Measurements from ENCODE around the gene GPR157. TPM values are rescaled to one million over a fixed set of nuclear protein-coding genes. Genes with fewer than 3 reads are reported as not detected.

Gene GPR157
- total RNA-seq, 2 experiments from 2014 or later, result 3.5 to 5.0 TPM

DNA sequence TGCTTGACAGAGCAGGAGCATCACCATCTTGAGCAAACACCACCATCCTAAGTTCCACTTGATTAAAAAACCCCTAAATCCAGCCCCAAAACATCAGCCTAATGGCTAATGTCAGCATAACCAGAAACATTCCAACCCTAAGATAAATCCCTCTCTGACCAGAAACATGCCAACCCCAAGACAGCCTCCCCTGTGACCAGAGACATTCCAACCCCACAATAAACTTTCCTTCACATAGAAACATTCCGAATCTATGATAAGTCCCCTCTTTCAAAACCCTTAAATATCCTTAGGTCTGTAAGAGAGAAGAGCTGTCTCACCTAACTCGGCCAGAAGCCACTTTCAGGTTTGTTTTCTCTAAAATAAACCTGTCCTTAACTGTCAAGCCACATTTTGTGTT, 42.1 kb downstream of the GPR157 start:
- Mint-ChIP-seq H3K27me3 (peaks cover 43% of the 10 kb centered on the region), H3K4me3 (no peak overlapping the region)
- POLR2A ChIA-PET, result no interaction called here

GRCh38 chr1:9086045-9086444, 42.9 kb downstream of the GPR157 start:
- H3K4me3 Mint-ChIP-seq, result no peak overlapping the region
- POLR2A ChIA-PET, result no interaction called here
- H3K4me1 Mint-ChIP-seq, result peaks cover 23% of the 10 kb centered on the region
- CTCF ChIA-PET, result no interaction called here
- H3K9me3 Mint-ChIP-seq, result no peaks in the 10 kb centered on the region
- H3K27ac Mint-ChIP-seq, result no peak overlapping the region
- DNase-seq, result no peak
- peaks cover 43% of the 10 kb centered on the region for H3K27me3 Mint-ChIP-seq
- no peaks in the 10 kb centered on the region for H3K36me3 Mint-ChIP-seq (ENCODE audit: low read depth)

More for the DNA sequence above, 42.1 kb downstream of the GPR157 start:
- Mint-ChIP-seq H3K9me3 (no peaks in the 10 kb centered on the region), H3K4me1 (peaks cover 21% of the 10 kb centered on the region), H3K36me3 (ENCODE audit: low read depth) (no peaks in the 10 kb centered on the region), H3K27ac (no peak overlapping the region)
- CTCF ChIA-PET, result no interaction called here
- no peak for DNase-seq

- POLR2A ChIA-PET, result no interaction called here
- peaks cover 44% of the 10 kb centered on the region for H3K27me3 Mint-ChIP-seq
- no peak overlapping the region for H3K4me3 Mint-ChIP-seq
- peaks cover 27% of the 10 kb centered on the region for H3K4me1 Mint-ChIP-seq
- H3K36me3 Mint-ChIP-seq (ENCODE audit: low read depth), result no peaks in the 10 kb centered on the region
- DNase-seq, result no peak
- CTCF ChIA-PET, result no interaction called here
- no peaks in the 10 kb centered on the region for H3K9me3 Mint-ChIP-seq
- H3K27ac Mint-ChIP-seq, result no peak overlapping the region
Measured at GRCh38 chr1:9085306-9085940, 43.5 kb downstream of the GPR157 start.

GRCh38 chr1:9084906-9085305, 44.0 kb downstream of the GPR157 start:
- peaks cover under 1% of the 10 kb centered on the region for H3K36me3 Mint-ChIP-seq (ENCODE audit: low read depth)
- DNase-seq, result no peak
- H3K27ac Mint-ChIP-seq, result no peak overlapping the region
- H3K4me1 Mint-ChIP-seq, result peaks cover 31% of the 10 kb centered on the region
- peaks cover under 1% of the 10 kb centered on the region for H3K9me3 Mint-ChIP-seq
- H3K27me3 Mint-ChIP-seq, result peaks cover 47% of the 10 kb centered on the region
- ChIA-PET CTCF (no interaction called here), POLR2A (no interaction called here)
- no peak overlapping the region for H3K4me3 Mint-ChIP-seq

- POLR2A ChIA-PET, result no interaction called here
- peaks cover 56% of the 10 kb centered on the region for H3K4me1 Mint-ChIP-seq
Measured at GRCh38 chr1:9081473-9081872, 47.4 kb downstream of the GPR157 start.

GRCh38 chr1:9080705-9081291, 48.1 kb downstream of the GPR157 start:
- H3K27me3 Mint-ChIP-seq, result peaks cover 38% of the 10 kb centered on the region
- no peak for DNase-seq
- H3K4me1 Mint-ChIP-seq, result peaks cover 61% of the 10 kb centered on the region
- no peak overlapping the region for H3K27ac Mint-ChIP-seq
- peaks cover 3% of the 10 kb centered on the region for H3K36me3 Mint-ChIP-seq (ENCODE audit: low read depth)
- H3K4me3 Mint-ChIP-seq, result no peak overlapping the region
- ChIA-PET POLR2A (interaction anchor here (1.2 kb wide), 1 partner anchor 20 kb away, joined by 3 read pairs; no protein-coding TSS in a partner anchor), CTCF (interaction anchor here (1.2 to 2.1 kb wide), 2 partner anchors 76 to 410 kb away, joined by 3 to 8 read pairs; no protein-coding TSS in a partner anchor)
- peaks cover 2% of the 10 kb centered on the region for H3K9me3 Mint-ChIP-seq

More at GRCh38 chr1:9081473-9081872, 47.4 kb downstream of the GPR157 start:
- CTCF ChIA-PET, result interaction anchor here (1.2 to 2.2 kb wide), 2 partner anchors 76 to 409 kb away, joined by 3 to 8 read pairs; no protein-coding TSS in a partner anchor
- H3K36me3 Mint-ChIP-seq (ENCODE audit: low read depth), result peaks cover 3% of the 10 kb centered on the region
- H3K27me3 Mint-ChIP-seq, result peaks cover 37% of the 10 kb centered on the region
- H3K27ac Mint-ChIP-seq, result no peak overlapping the region
- DNase-seq, result no peak
- no peak overlapping the region for H3K4me3 Mint-ChIP-seq
- peaks cover 2% of the 10 kb centered on the region for H3K9me3 Mint-ChIP-seq

DNA sequence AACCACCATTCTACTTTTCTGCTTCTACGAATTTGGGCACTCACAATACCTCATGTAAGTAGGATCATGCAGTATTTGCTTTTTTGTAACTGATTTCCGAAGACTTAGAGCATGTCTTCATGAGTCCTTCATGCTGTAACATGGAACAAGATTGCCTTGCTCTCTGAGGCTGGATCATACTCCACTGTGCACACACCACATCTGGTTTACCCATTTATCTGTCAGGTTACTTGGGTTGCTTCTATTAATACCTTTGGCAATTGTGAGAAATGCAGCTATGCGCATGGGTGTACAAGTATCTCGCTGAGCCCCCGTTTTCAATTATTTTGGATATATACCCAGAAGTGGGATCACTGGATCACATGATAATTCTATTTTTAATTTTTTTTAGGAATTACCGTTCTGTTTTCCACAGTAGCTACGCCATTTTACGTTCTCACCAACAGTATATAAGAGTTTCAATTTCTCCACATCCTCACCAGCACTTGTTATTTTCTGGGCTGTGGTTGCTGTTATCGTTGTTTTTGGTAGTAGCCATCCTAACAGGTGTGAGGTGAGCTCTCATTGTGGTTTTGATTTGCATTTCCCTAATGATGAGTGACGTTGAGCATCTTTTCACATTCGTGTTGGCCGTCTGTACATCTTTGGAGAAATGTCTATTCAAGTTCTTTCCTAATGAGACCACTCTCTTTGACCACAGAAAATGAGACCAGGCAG, 48.8 kb downstream of the GPR157 start:
- ChIA-PET POLR2A (interaction anchor here (1.0 to 1.2 kb wide), 2 partner anchors 21 to 65 kb away, joined by 3 to 5 read pairs; no protein-coding TSS in a partner anchor), CTCF (interaction anchor here (1.2 to 2.1 kb wide), 2 partner anchors 75 to 410 kb away, joined by 3 to 8 read pairs; no protein-coding TSS in a partner anchor)
- Mint-ChIP-seq H3K9me3 (peaks cover 2% of the 10 kb centered on the region), H3K4me1 (peaks cover 65% of the 10 kb centered on the region), H3K27me3 (peaks cover 34% of the 10 kb centered on the region), H3K27ac (no peak overlapping the region), H3K4me3 (no peak overlapping the region), H3K36me3 (ENCODE audit: low read depth) (peaks cover 3% of the 10 kb centered on the region)
- no peak for DNase-seq

- Mint-ChIP-seq H3K4me3 (no peak overlapping the region), H3K27me3 (peaks cover 39% of the 10 kb centered on the region), H3K27ac (no peak overlapping the region), H3K4me1 (peaks cover 68% of the 10 kb centered on the region), H3K9me3 (peaks cover 2% of the 10 kb centered on the region), H3K36me3 (ENCODE audit: low read depth) (peaks cover 3% of the 10 kb centered on the region)
- CTCF ChIA-PET, result interaction anchor here (1.5 to 2.1 kb wide), 2 partner anchors 32 to 74 kb away, joined by 4 to 8 read pairs; no protein-coding TSS in a partner anchor
- POLR2A ChIA-PET, result interaction anchor here (1.5 kb wide), 1 partner anchor 347 kb away, joined by 3 read pairs; no protein-coding TSS in a partner anchor
- no peak for DNase-seq
Measured at GRCh38 chr1:9078752-9079500, 50.0 kb downstream of the GPR157 start.

- Mint-ChIP-seq H3K4me3 (no peak overlapping the region), H3K36me3 (ENCODE audit: low read depth) (peaks cover 3% of the 10 kb centered on the region), H3K27me3 (peaks cover 41% of the 10 kb centered on the region), H3K27ac (no peak overlapping the region), H3K9me3 (peaks cover 2% of the 10 kb centered on the region), H3K4me1 (peaks cover 66% of the 10 kb centered on the region)
- ChIA-PET POLR2A (interaction anchor here (1.5 kb wide), 1 partner anchor 348 kb away, joined by 3 read pairs; no protein-coding TSS in a partner anchor), CTCF (interaction anchor here (0.6 to 1.5 kb wide), 2 partner anchors 33 to 1489 kb away, joined by 3 to 4 read pairs; no protein-coding TSS in a partner anchor)
- peak; percentile 61 for DNase-seq
Measured at GRCh38 chr1:9078015-9078751, 50.7 kb downstream of the GPR157 start.

DNA sequence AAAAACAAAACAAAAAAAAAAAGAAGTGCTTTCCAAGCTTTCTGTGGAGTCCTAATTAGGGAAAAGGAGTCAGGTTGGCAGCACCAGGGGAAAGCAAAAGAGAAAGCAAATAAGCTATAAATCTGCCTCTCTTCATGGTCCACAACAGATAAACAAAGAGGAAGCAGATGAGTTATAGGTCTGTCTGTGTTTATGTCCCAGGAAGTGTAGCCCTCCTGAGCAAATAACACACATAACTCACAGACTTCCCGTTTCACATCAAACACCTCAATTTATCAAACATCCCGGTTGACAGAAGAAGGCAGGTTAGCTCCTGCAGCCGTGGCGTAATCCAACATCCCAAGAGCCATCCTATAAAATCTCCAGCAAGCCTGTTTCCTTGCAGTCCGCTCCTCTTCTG, 53.9 kb downstream of the GPR157 start:
- H3K27ac Mint-ChIP-seq, result no peak overlapping the region
- DNase-seq, result no peak
- H3K27me3 Mint-ChIP-seq, result peaks cover 38% of the 10 kb centered on the region
- ChIA-PET CTCF (interaction anchor here (1.3 to 1.6 kb wide), 2 partner anchors 30 to 70 kb away, joined by 3 to 5 read pairs; no protein-coding TSS in a partner anchor), POLR2A (interaction anchor here (0.6 to 0.7 kb wide), 2 partner anchors 19 to 218 kb away, joined by 3 to 6 read pairs; no protein-coding TSS in a partner anchor)
- H3K36me3 Mint-ChIP-seq (ENCODE audit: low read depth), result peaks cover 3% of the 10 kb centered on the region
- no peak overlapping the region for H3K4me3 Mint-ChIP-seq
- peaks cover 45% of the 10 kb centered on the region for H3K4me1 Mint-ChIP-seq
- H3K9me3 Mint-ChIP-seq, result peaks cover 2% of the 10 kb centered on the region

DNA sequence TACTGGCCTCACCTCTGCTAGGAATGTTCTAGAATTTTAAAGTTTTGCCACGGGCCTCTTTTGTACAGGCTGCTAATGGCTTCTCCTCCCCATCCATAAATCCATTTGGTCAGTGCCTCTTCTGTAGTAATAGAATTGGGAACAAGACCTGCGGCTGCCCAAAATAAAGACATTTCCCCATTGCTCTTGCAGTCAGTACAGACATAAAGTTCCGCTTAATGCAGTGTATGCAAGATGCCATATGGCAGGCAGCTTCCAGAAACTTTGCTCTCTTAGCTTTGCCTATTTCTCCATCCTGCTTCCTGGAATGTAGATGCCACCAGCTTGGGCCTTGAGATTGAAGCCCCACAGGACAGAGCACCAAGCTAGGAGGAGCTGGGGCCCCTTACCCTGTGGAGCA, 55.8 kb downstream of the GPR157 start:
- H3K27ac Mint-ChIP-seq, result no peak overlapping the region
- CTCF ChIA-PET, result interaction anchor here (0.7 to 1.2 kb wide), 2 partner anchors 37 to 68 kb away, joined by 3 read pairs; no protein-coding TSS in a partner anchor
- POLR2A ChIA-PET, result no interaction called here
- H3K4me3 Mint-ChIP-seq, result no peak overlapping the region
- no peaks in the 10 kb centered on the region for H3K9me3 Mint-ChIP-seq
- no peak for DNase-seq
- peaks cover 34% of the 10 kb centered on the region for H3K27me3 Mint-ChIP-seq
- peaks cover 30% of the 10 kb centered on the region for H3K4me1 Mint-ChIP-seq
- H3K36me3 Mint-ChIP-seq (ENCODE audit: low read depth), result no peaks in the 10 kb centered on the region

Data from activated CD4-positive, alpha-beta memory T cell treated with anti-CD3 and anti-CD28 coated beads, Interleukin-2, amount 10 ng/mL, durations not matched to agents 7 days and 5 days (primary cell).